ENCODE results near the gene ARHGDIB. TPM values are rescaled to one million over a fixed set of nuclear protein-coding genes. Genes with fewer than 3 reads are reported as not detected.

Gene ARHGDIB
- 0.75 to 1.6 TPM (median 1.3 TPM) in 5 replicates for total RNA-seq (2022; extraction: Qiagen RNA extraction)

DNA sequence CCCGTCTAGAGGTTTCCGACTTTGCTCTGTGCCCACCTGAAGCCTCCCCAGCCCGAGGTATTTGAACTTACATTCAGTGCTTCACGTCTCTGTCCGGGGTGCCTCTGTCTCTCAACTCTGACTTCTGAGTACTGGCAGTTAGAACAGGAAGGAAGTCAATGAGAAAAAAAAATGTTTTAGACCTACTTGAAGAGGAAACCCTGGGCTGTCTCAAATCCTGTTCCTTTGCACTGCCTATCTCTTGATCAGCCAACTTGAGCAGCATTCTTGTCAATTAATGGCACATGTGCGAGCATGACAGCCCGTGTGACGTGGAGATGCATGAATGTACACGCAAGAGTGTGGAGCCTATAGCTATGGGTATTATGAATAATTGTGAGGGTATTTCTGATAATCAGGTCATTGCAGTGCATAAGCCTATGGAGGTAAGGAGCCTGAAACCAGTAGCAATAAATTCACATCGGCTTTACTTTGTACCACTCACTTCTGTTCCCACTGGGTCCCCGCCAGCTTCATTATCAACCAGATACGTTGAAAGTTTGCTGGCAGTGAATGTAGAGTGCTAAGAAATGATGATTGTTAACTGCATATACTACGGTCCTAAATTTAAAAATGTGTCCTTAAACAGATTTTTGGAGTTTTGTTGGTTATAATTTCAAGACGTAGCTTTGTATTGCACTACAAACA is at the start of gene ARHGDIB:
Gene ARHGDIB, minus strand, starts transcription at position 136 of the 687 bp plus-strand sequence. CDS start 10,889 bp downstream, outside the sequence.

DNA sequence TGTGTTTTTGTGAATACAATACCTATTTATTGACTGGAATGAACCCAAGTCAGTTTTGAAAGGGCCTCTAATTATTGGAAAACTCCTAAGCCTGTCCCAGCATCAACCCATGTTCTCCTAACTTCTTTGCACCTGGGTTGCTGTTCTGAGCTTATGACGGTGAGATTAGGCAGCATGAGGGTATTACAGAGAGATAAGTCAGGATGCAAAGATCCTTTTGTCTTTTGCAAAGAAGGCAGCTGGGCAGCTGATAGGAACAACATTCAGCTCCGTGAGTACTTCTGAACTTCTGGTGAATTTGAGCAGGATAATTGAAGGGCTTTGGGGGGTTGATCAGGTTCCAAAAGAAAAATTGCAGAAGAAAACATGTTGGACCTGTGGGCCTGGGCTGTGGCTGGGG is 11.4 kb upstream of the ARHGDIB start, which contains the start of gene PDE6H:
Gene PDE6H, plus strand, starts transcription at position 227 of the 400 bp plus-strand sequence. CDS start 4,971 bp downstream, outside the sequence.

DNA sequence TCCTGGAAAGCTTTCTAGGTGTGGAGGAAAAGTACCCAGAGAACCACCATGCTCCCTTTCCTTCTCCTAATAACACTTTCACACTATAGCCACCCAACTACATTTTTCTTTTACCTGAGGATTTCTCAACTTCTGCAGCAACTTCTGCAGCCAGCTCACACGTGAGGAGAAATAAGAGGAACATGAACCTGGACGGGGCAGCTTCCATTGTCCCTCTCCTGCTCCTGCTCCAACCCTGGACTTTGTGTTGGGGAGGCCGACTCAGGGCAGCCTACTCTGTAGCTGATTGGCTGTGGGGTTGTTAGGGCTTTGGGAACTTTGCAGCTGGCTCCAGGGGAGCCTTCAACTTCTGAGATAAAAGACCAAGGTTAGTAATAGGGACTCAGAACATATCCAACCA is 23.1 kb downstream of the ARHGDIB start, which contains the start of gene ERP27:
Gene ERP27, minus strand, starts transcription at position 237 of the 400 bp plus-strand sequence. Its CDS starts 29 bp downstream, at position 208.

Other genes with a start within 250 kb of the ARHGDIB start
- 41.8 to 55.8 TPM (median 45.6 TPM) in 5 replicates for gene WBP11, start 158.1 kb downstream of the ARHGDIB start, total RNA-seq (2022; extraction: Qiagen RNA extraction)
- 1.7 to 2.2 TPM (median 1.9 TPM) in 5 replicates for gene C12orf60, start 157.9 kb downstream of the ARHGDIB start, total RNA-seq (2022; extraction: Qiagen RNA extraction)
- 0.04 TPM in 1 of 5 replicates, not detected in the others for gene SMCO3, start 147.4 kb downstream of the ARHGDIB start, total RNA-seq (2022; extraction: Qiagen RNA extraction)
- gene ART4, start 118.1 kb downstream of the ARHGDIB start, total RNA-seq (2022; extraction: Qiagen RNA extraction): 0.09 TPM in 1 of 5 replicates, not detected in the others
- gene MGP, start 75.7 kb downstream of the ARHGDIB start, total RNA-seq (2022; extraction: Qiagen RNA extraction): not detected in 5 replicates
- gene ERP27, start 23.1 kb downstream of the ARHGDIB start, total RNA-seq (2022; extraction: Qiagen RNA extraction): 0.03 TPM in 1 of 5 replicates, not detected in the others
- not detected in 5 replicates for gene PDE6H, start 11.4 kb upstream of the ARHGDIB start, total RNA-seq (2022; extraction: Qiagen RNA extraction)

Measured in A549 treated with CORT108297 at 1 μM for 4 hours (cell line).